CMK (cell line): ENCODE measurements around the gene PCSK6.
A peak's percentile ranks its signal among the peaks of the same experiment; 100 is the strongest.
"Not testable (repeated sequence)": the region's sequence is repeated elsewhere in the genome, so short reads cannot be mapped to it uniquely, and the experiment has no call there.

ENCODE experiments used
- DNase-seq: peaks from one replicate; pipeline ENCODE4 v3.0.0-alpha.2; 2010; ENCODE audit warnings: low read depth

PCSK6 gene

DNA sequence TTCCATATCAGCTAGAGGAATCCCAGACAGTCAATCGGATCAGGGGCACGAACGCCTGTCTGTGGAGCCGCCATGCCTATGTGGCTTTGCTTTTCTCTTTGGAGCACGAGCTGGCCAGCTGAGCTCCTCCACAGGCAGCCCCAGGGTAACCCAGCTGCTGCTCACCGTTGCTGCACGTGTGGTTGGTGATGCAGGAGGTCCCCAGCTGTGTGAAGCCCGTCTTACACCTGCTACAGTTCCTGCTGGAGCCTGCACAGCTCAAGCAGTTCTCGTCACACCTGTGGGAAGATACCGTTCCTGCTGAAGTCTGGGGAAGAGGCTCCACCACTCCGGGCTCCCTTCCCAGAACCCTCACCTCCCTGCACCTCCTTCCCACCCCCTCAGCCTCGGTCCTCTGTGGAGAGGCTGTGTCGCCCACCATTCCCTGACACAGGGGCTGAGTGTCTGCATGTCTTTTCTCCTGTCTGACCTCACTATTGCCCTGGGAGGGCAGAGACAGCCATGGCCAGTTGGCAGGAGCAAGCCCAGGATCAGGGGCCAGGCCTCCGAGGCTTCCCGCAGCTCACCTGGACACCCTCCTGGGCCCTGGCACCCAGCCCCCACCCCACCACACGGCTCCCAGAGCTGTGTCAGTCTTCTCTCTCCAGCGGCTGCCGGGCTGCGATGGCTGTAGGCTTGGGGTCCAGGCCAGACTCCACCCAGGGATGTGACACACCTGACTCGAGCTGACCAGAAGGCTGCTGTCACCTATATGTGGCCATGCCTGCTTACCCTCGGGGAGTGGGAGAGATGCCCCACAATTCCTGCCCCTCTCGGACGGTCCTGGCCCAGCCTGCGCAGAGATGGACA, 182.2 kb downstream of the PCSK6 start:
- no peak for DNase-seq

DNA sequence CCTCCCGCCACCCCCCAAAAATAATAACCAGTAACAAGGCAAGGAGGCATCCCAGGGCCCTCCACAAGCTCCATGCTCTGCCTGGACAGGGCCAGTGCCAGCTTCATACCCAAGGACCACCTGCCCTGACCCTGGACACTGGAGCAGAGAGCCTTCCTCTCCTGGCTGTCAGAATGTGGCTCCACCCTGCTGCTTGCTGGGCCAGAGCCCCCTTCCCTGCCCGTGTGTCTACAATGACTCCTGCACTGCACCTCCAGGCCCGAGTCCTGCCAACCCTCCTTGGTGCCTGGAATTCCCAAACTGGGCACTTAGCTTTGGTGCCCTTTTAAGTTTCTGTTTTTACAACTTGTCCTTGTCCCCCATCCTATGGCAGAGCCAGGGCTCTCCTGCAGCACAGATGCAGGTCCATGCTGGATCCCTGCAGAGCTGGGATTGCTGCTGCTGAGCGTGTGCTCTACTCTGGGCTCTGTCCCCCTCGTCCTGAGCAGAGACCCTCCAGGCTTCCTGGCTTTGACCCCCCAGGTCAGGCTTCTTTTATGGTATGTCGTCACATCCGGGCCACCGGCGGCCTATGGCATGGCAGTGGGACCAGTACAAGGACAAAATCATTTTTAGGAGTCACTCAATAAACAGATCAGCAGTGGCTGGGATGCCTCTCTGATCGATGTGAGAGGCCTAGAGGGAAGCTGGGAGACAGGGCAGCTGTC, 183.0 kb downstream of the PCSK6 start:
- DNase-seq = no peak

GRCh38 chr15:101305820-101306255, 183.7 kb downstream of the PCSK6 start:
- DNase-seq = no peak

- DNase-seq = no peak
Observed at GRCh38 chr15:101303408-101303807, 186.1 kb downstream of the PCSK6 start.

DNA sequence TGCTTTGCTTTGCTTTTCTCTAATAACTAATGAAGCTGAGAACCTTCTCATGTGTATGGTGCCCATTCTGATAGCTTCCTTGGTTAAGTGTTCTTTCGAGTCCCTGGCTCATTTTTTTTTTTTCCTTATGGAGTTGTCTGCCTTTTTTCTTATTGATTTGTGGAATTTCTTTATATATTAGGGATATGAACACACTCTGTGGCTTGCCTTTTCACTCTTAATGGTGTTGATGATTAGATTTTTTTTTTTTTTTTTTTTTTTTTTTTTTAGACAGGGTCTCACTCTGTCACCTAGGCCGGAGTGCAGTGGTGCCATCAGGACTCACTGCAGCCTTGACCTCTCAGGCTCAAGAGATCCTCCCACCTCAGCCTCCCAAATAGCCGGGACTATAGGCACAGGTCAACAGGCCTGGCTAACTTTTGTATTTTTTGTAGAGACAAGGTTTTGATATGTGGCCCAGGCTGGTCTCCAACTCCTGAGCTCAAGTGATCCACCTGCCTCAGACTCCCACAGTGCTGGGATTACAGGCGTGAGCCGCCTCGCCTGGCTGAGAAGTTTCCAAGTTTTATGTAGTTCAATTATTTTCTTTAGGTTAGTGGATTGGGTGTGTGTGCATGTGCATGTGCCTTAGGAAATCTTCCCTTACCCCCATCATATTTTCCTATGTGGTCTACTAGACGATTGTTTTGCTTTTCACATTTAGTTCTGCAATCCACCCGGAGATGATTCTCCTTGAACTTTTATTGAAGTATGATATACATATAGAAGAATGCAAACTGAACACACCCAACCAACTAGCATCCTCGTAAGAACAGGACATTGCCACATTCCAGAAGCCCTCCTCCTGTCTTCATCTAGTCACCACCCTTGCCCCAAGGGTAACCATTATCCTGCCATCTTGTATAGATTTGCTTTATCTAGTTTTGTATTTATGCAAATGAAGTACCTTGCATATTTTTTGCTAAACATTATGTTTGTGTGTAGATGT, 192.8 kb downstream of the PCSK6 start:
- no peak for DNase-seq

DNA sequence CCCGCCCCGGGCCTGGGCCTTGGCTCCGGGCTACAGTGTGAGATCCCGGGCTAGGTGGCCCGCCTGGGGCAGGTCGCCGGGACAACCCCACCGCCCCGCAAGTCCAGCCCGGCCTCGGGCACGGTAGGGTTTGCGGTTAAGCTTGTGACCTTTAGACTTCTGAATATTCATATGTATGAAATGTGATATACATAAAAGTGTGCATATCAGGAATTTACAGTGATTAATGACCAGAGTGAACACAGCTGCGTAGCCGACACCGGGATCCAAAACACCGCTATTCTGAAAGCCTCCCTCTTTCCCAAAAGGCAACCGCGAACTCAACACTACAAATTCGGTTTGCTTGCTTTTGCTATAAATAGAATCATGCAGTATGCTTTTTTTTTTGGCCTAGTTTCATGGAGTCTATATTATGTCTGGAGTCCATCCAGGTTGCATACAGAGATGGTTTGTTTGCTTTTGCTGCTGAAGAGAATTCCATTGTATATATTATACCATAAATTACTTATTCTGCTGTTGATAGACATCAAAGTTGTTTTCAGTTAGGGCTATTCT, 193.8 kb downstream of the PCSK6 start:
- DNase-seq = no peak

GRCh38 chr15:101294731-101295606, 194.5 kb downstream of the PCSK6 start, which contains the start of gene SNRPA1:
SNRPA1 (minus strand) TSS chr15:101295248; CDS start chr15:101295178, 70 bp downstream.
- DNase-seq = peak; percentile 91

DNA sequence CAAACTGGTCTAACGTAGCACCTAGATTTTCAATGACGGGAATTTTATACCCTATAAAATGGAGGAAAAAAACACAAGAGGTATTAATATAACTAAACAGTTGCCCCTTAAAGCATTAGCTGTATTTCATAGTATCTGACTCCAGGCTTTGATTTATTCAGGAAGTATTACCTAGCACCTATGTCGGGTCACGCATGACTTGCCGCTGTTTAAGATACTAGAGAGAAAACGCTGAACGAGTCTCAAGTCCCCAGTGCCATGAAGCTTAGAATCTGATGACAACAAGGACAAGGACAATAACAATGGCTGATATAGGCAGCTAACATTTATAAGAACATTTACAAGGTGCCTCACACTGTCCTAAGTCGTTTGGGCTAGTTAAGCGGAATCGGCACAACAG, 196.4 kb downstream of the PCSK6 start:
- DNase-seq = no peak

- DNase-seq = no peak
Observed at GRCh38 chr15:101288905-101289513, 200.5 kb downstream of the PCSK6 start.

DNA sequence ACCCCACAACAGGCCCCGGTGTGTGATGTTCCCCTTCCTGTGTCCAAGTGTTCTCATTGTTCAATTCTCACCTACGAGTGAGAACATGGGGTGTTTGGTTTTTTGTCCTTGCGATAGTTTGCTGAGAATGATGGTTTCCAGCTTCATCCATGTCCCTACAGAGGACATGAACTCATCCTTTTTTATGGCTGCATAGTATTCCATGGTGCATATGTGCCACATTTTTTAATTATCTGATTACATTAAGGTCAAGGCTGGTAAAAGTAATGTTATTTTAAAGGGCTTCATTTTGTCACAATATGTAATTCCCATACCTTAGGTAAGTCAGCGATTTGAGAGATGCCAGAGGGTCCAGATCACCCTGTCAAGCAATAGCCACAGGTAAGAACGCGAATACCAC, 202.2 kb downstream of the PCSK6 start:
- not testable (repeated sequence) for DNase-seq

DNA sequence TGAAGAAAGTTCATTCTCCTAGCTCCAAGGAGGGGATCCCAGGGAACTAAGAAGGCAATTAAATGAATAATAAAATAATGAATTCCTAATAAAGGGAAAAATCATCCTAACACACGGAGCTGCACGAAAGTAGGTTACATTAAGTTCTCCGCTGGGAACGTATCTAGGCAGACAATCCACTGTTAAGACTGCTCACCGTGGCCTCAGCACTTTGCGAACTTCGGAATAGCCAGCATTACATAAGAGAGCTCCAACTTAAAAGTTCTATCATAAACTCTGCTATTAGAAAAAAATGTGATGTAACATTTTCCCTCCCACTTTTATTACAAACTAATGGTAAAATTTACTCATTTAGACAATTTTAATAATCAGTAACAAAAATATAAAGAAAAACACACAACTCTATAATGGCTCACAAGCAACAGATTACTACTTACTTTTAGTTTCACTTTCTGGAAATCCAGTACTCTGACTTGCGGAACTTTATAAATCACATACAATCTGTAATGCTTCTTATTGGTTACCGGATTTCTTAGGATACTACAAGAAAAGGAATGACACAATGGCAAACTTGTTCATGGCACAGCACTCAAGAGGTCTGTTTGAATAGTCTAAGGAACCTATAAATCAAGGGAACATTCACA, 202.9 kb downstream of the PCSK6 start:
- no peak for DNase-seq

GRCh38 chr15:101283931-101284330, 205.6 kb downstream of the PCSK6 start:
- no peak for DNase-seq

- no peak for DNase-seq
Observed at GRCh38 chr15:101280007-101280406, 209.5 kb downstream of the PCSK6 start.

DNA sequence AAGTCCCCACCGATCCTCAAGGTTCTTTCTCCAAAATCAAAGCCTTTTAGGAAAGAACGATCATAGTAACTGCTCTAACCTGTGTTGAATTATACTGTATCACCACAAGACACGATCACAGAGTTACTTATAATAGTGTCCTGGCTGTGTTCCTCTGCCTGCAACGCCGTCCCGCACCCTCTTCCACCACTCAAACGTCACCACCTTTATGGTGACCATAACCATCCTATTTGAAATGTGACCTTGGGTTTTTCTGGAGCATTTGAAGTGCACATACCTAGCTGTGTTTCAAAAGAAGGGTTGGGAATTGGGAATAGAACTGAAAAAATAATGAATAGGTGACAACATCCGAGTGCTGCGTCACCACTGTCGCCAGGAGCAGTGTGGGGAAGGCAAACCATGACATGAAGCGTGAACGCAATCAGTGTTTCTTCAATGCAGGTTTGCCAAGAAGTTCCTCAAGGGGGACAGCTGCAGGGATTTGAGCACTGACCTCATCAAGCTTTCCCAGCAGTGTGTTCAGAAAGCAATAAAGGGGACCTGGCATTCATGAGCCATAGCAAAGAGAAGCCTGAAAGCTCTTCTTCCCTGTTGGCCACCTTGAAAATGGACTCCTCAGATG, 211.5 kb downstream of the PCSK6 start:
- DNase-seq = no peak

DNA sequence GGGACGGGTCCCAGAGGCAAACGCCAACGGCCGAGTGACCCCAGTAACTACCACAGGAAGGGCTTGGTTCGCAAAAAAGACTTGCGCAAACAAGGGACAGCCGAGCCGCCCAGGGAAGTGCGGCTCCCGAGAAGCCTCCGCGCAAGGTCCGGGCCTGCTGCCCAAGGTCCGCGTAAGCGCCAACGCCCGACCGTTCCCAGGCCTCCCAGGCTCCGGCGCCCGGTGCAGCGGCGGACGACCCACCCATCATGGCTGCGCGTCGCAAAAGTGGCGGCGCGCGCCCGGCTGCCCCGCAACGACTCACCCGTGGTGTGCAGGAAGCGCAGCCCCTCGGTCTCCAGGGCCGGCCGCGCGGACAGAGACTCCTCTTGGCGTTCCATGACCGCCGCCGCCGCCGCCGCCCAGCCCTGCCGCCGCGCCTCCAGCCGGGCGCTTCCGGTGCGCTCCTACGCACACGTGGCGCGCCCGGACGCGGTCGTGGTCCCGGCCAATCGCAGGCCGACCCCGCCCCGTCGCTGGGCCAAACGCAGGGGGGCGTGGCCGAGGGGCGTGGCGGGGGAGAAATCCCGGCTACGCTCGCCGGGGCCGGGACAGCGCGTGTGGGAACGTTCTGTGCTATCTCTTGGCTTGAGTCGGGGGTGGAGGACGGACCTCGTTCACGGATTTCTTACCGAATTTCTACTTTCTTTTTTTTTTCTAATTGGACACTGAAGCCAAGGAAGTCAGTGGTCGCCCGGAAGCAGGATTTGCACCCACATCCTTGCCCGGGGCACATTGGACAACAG, 212.3 kb downstream of the PCSK6 start, which contains the start of gene SELENOS:
Gene SELENOS (minus strand): TSS at position 448 of the 785 bp plus-strand sequence. CDS start 68 bp downstream, at position 380.
- peak; percentile 72 for DNase-seq

GRCh38 chr15:101276501-101277037, 212.9 kb downstream of the PCSK6 start:
- DNase-seq = no peak

DNA sequence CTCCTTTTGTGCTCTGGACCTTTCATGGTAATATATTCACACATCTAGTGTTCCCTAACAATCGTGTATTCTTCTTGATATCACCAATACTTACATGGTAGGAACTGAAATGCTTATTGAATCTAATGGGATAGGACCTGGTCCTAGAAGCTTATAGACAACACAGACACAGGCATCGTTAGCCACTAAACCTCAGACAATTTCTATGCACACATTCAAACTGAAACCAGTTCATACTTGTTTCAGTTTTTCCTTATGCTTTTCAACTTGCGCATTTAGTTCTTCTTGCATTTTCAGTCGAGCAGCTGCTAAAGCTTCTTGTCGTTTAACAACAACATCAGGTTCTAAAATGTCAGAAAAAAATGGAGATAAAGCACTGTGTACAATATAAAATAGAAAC, 214.5 kb downstream of the PCSK6 start:
- no peak for DNase-seq

GRCh38 chr15:101273534-101273933, 216.0 kb downstream of the PCSK6 start:
- DNase-seq = no peak
